Measurements from ENCODE around the gene ORMDL3. TPM values are rescaled to one million over a fixed set of nuclear protein-coding genes. Genes with fewer than 3 reads are reported as not detected.

Gene ORMDL3
- total RNA-seq, 1 experiment from 2014 or later: 58.6 TPM

DNA sequence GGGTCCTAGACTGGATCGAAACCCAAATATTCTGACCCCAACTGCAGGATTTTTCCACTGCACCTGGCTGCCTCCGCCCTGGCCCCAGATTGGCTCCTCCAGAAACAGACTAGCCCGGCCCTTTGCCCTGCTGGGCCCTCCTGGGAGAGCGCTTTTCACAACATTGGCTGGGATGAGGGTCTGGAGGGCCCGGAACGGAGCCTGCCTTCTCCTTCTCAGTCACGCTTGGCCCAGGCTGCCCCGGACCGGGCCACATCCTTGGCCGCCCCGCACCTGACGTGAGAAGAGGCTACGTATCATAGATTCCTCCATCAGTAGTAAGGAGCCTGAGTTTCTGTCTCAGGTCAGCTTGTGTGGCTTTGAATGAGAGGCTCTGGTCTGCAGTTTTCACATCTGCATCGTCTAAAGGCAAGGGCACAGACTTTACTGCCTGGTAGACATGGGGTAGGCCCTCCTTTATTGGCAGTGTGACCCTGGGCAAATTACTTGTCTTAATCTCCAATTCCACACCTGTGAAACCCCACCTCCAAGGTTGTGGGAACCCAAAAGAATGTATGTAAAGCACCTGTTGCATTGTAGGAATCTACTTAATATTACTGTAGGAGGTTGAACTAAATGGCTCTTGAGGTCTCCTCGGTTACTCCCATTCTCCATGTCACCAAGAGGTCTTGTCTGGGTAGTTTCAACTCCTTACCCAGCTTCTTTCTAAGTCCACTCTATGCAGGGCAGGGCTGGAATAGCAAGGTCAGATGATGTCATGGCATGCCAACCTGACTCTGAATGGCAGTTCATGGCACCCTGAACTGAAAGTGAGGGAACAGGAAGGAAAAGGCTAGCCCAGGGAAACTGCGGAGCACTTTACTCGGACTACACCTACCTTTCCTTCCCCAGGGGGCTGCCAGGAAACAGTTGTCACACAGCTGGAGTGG lies 792 bp upstream of the ORMDL3 start:
- no peaks in the 10 kb centered on the region for H3K27me3 ChIP-seq (ENCODE audit: insufficient read depth, low read length)
- peaks cover 13% of the 10 kb centered on the region; the same call in 1 of the 2 replicates for H3K79me2 ChIP-seq (ENCODE audit: insufficient read depth, low read length)
- no peak overlapping the region for H3K56ac ChIP-seq (ENCODE audit: insufficient read length, low read depth, low read length)
- no peak overlapping the region for H3T11ph ChIP-seq (ENCODE audit: low read length)
- WGBS (ENCODE audit: extremely low coverage, insufficient read length, low lambda C conversion rate): no CpG with 5 or more reads among the region's 17 CpGs
- H3K4me3 Mint-ChIP-seq: peak overlapping the region; percentile 76 to 89
- H3K79me1 ChIP-seq (ENCODE audit: insufficient read depth, low read depth, low read length, poor library complexity, severe bottlenecking): peaks cover 13% of the 10 kb centered on the region
- no peak overlapping the region for H2BK12ac ChIP-seq (ENCODE audit: insufficient read length, low read depth, low read length)
- H3K36me3 Mint-ChIP-seq (ENCODE audit: insufficient read depth in 1 of 3, low read depth in 3 of 3): peaks cover 5 to 10% (median 8%) of the 10 kb centered on the region in 3 experiments
- H3K14ac ChIP-seq (ENCODE audit: insufficient read depth, low read length): peak overlapping the region; percentile 70
- no peaks in the 10 kb centered on the region; a peak in 1 of 5 replicates for H3K9me3 Mint-ChIP-seq
- no peak overlapping the region for H4K8ac ChIP-seq (replicated peaks; ENCODE audit: insufficient read length, low read depth, low read length)
- H2BK120ac ChIP-seq (ENCODE audit: low read depth, low read length, poor library complexity, severe bottlenecking): no peak overlapping the region
- H3K27me3 Mint-ChIP-seq (ENCODE audit: low read depth): no peaks in the 10 kb centered on the region
- peak overlapping the region; percentile 90 for H3K4me2 ChIP-seq (ENCODE audit: insufficient read depth, insufficient read length, low read length)
- H3K27ac ChIP-seq (ENCODE audit: insufficient read length, low read depth, low read length): peak overlapping the region; percentile 76
- peak overlapping the region; percentile 93 to 98 (median 97) for H3K27ac Mint-ChIP-seq
- H3K4ac ChIP-seq (ENCODE audit: low read depth, low read length): no peak overlapping the region
- H4K20me1 ChIP-seq (ENCODE audit: control insufficient read depth, insufficient read depth, insufficient read length): no peaks in the 10 kb centered on the region
- H4K5ac ChIP-seq (ENCODE audit: insufficient read length, low read depth, low read length): no peak overlapping the region
- no peak overlapping the region for H2AK5ac ChIP-seq (ENCODE audit: insufficient read length, low read length)
- H4K91ac ChIP-seq (ENCODE audit: insufficient read length, low read depth, low read length): no peak overlapping the region
- peak overlapping the region; percentile 70 for H2BK5ac ChIP-seq (ENCODE audit: insufficient read length, low read length)
- H3K4me1 Mint-ChIP-seq: peaks cover 34 to 39% of the 10 kb centered on the region in 2 experiments
- TF ChIP-seq, protein P1, sequence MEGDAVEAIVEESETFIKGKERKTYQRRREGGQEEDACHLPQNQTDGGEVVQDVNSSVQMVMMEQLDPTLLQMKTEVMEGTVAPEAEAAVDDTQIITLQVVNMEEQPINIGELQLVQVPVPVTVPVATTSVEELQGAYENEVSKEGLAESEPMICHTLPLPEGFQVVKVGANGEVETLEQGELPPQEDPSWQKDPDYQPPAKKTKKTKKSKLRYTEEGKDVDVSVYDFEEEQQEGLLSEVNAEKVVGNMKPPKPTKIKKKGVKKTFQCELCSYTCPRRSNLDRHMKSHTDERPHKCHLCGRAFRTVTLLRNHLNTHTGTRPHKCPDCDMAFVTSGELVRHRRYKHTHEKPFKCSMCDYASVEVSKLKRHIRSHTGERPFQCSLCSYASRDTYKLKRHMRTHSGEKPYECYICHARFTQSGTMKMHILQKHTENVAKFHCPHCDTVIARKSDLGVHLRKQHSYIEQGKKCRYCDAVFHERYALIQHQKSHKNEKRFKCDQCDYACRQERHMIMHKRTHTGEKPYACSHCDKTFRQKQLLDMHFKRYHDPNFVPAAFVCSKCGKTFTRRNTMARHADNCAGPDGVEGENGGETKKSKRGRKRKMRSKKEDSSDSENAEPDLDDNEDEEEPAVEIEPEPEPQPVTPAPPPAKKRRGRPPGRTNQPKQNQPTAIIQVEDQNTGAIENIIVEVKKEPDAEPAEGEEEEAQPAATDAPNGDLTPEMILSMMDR (conservative IDR thresholded peaks at IDR 0.05): no peak
- H3K23me2 ChIP-seq (ENCODE audit: insufficient read length, low read depth, low read length, poor library complexity, severe bottlenecking): peaks cover 15% of the 10 kb centered on the region
- no peak overlapping the region for H3K23ac ChIP-seq (ENCODE audit: insufficient read length, low read depth, low read length)
- peak overlapping the region; percentile 96 for H2AFZ ChIP-seq (ENCODE audit: low read length)
- no peaks in the 10 kb centered on the region for H3K9me3 ChIP-seq (ENCODE audit: control insufficient read depth, low read depth, low read length)
- H2BK15ac ChIP-seq (ENCODE audit: low read depth, low read length): no peak overlapping the region
- H3K4me1 ChIP-seq (ENCODE audit: insufficient read depth, low read length): peaks cover 5% of the 10 kb centered on the region; the same call in 1 of the 2 replicates
- peak overlapping the region; percentile 89 for H3K9ac ChIP-seq (ENCODE audit: extremely low read depth, insufficient read length, low read length)
- H3K18ac ChIP-seq (ENCODE audit: insufficient read length, low read depth, low read length): peak overlapping the region; percentile 76
- peak; percentile 89 for DNase-seq
- H2BK20ac ChIP-seq (ENCODE audit: low read depth, low read length, poor library complexity, severe bottlenecking): no peak overlapping the region

Data from H9 (cell line).